T1000 (cell line): ENCODE measurements around the gene TBC1D22B.
"Not testable (repeated sequence)": the region's sequence is repeated elsewhere in the genome, so short reads cannot be mapped to it uniquely, and the experiment has no call there.

Experiments
- DNase-seq: peaks from one replicate; lab custom pipeline; 2025; ENCODE audit warnings: mixed read lengths; lab: John Stamatoyannopoulos, UW

The TBC1D22B gene

DNA sequence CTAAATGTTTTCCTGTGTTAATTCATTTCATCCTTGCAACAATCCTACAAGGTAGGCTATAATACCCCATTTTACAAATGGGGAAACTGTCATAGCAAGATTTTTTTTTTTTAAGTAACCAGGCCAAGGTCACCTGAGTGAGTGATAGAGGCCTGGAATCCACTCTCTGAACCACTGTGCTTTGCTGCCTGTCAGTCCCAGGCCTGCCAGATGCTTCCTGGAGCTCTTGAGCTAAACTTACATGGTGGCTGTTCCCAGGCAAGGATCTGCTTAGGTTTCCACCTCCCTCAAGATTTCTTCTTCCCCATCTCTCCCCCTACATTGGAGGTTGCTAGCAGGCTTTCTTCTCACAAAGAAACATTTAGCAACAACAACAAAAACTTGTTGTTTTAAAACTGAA, 63.5 kb downstream of the TBC1D22B start:
- no peak for DNase-seq

DNA sequence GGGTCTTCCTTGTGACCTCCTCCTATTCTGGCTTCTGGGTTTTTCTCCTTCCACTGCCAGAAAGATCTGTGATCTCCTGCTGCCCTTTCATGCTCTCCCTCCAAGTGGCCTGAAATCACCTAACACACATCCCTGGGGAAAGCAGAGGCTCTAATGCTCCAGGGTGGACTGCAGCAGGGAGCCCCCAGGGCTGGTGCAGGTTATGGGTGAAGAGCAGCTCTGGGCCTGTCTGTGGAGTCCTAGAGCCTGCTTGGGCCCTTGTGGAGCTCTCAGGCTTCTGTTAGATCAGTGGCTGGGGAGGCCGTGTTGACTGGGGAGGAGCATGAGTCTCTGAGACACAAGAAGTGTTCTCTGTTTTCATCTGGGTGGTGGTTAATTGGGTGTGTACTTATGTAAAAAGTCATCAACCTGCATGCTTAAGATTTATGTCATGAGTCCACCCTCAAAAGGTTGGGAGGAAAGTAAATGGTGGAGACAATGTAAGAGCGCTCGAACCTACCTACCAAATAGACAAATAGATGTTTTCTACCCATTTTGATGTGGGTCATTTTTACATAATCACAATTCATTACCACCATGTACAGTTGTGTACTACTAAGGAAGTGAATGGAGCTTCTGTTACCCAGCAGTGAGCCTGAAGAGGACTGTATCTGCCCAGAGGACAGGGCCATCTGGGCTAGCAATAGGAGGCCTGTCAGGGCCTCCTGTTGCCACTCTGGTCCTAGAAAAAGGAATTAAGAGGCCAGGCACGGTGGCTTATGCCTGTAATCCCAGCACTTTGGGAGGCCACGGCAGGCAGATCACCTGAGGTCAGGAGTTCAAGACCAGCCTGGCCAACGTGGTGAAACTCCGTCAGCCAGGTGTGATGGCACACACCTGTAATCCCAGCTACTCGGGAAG, 64.2 kb downstream of the TBC1D22B start:
- no peak for DNase-seq

DNA sequence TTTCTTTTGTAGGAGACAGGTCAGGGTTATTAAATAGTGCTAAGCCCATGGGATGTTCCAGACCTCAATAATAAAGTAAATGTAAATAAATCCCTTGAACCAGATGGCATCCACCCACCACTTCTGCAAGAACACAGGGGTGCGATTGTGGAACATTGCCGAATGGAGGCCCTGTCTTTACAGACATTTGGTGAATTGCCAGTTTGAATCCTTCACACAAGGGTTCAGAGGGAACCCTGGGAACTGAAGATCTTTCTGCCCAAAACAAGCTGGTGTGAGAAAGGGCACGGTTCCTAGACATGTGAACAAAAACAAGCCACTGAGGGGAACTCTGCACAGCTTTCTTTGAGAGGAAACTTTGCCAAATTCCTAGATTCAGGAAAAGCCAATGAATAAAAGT, 66.0 kb downstream of the TBC1D22B start:
- DNase-seq = no peak

DNA sequence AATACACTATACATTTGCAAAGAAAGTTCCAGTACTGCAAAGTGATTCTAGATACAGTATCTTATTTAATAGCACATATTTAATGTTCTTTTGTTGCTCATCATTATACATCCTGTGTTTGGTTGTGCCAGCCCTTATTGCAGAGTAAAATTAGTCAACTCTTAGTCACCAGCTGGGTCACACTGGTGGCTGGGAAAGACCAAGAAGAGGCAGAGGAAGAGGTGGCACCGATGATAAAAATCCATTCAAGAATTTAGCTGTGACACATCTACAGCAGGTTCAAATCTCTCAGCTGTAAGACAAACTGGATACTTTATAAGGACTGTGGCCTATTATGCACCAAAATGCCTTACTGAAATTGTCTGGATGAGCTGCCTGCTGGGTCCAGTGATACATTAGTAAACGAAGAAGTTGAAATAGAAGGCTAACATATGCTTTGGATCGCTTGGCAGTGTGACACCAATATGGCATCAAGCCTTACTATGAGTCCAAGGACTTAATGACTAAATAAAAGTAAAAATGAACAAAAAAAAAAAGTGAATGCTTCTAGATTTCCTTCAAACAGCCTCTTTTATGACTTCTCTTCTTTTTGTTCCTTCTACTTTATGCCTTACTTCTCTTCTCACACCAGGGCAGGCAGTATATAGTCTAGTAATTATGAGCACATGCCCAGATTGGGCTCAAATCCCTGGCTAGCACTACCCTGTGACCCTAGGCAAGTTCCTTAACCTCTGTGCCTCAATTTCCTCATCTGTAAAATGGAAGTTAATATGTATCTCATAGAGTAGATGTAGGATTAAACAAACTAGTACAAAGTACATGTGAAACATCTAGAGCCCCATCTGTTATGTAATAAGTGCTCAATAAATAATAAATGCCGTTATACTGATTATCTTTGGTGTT, 66.8 kb downstream of the TBC1D22B start:
- peak; percentile 26 for DNase-seq

DNA sequence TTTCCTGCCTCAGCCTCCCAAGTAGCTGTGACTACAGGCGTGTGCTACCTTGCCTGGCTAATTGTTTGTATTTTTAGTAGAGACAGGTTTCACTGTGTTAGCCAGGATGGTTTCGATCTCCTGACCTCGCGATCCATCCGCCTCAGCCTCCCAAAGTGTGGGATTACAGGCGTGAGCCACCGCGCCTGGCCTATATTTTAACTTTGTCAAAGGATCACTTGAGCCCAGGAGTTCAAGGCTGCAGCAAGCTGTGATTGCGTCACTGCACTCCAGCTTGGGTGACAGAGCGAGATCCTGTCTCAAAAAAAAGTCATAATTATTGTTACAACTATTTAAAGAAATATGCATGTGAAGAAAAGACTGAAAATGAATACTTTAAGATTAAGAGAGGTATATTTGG, 72.8 kb downstream of the TBC1D22B start:
- not testable (repeated sequence) for DNase-seq

DNA sequence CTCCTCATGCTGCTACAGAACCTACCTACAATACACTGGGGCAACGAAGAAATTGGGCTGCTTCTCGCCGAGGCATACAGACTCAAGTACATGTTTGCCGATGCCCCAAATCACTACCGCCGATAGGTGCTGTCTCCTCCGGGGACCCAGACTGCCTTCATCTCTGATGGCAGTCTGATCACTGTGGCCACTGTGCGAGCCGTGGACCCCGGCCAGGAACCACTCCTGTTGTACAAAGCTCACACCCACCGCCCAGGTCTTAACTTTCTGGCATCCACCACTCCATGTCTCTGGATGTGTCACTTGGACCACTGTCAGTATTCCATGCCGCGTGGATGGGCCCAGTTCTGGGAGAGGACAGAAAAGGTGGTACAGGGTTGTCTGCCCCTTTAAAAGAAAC, 73.5 kb downstream of the TBC1D22B start:
- no peak for DNase-seq

DNA sequence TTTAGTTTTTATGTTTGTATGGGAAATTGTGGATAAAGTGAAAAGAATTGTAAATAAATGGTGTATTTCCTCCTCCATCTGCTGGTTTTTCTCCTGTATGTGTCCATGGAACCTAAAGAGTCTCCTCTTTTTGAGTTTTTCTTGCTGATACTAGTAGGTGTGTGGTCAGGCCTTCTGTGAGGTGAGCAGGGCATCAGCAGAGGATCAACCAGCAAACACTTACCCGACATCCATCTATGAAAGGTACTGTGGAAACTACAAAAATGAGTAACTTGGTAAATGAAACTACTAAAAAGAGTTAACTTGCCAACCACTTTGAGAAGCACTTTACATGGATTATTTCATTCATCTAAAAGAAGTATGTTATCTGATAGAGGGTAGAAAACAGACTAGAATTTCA, 75.3 kb downstream of the TBC1D22B start:
- DNase-seq = no peak

DNA sequence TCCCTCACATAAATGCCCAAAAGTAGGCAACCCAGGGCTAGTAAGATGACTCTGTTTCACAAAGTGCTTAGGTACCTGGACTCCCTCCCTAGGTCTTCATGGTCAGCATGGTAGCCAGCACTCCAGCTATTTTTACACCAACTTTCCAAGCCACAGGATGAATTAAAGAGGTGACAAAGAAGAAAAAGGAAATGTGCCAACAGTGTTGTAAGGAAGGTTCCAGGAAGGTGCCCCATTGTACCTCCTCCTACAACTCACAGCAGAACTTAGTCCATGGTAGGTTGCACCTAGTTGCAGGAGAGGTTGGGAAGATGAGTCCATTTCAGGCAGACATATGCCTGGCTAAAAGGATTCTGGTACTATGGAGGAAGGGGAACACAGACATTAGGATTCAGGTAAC, 76.5 kb downstream of the TBC1D22B start:
- DNase-seq = no peak

DNA sequence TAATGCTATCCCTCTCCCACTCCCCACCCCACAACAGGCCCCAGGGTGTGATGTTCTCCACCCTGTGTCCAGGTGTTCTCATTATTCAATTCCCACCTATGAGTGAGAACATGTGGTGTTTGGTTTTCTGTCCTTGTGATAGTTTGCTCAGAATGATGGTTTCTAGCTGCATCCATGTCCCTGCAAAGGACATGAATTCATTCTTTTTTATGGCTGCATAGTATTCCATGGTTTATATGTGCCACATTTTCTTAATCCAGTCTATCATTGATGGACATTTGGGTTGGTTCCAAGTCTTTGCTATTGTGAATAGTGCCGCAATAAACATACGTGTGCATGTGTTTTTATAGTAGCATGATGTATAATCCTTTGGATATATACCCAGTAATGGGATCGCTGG, 80.7 kb downstream of the TBC1D22B start:
- DNase-seq = not testable (repeated sequence)

DNA sequence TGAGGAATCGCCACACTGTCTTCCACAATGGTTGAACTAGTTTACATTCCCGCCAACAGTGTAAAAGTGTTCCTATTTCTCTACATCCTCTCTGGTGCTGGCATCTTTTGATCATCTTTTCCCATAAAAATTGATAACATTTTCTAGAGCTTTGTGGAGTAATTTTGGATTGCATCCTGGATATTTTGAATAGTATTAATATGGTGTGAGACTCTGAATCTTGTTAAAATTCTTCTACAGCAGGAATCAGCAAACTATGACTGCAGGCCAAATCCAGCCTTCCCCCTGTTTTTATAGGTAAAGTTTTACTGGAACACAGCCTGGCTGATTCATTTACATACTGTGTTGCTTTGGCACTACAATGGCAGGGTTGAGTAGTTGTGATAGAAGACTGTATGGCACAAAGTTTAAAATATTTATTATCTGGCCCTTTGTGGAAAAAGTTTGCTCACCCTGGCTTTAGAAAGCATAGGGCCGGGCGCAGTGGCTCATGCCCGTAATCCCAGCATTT, 81.2 kb downstream of the TBC1D22B start:
- DNase-seq = no peak

DNA sequence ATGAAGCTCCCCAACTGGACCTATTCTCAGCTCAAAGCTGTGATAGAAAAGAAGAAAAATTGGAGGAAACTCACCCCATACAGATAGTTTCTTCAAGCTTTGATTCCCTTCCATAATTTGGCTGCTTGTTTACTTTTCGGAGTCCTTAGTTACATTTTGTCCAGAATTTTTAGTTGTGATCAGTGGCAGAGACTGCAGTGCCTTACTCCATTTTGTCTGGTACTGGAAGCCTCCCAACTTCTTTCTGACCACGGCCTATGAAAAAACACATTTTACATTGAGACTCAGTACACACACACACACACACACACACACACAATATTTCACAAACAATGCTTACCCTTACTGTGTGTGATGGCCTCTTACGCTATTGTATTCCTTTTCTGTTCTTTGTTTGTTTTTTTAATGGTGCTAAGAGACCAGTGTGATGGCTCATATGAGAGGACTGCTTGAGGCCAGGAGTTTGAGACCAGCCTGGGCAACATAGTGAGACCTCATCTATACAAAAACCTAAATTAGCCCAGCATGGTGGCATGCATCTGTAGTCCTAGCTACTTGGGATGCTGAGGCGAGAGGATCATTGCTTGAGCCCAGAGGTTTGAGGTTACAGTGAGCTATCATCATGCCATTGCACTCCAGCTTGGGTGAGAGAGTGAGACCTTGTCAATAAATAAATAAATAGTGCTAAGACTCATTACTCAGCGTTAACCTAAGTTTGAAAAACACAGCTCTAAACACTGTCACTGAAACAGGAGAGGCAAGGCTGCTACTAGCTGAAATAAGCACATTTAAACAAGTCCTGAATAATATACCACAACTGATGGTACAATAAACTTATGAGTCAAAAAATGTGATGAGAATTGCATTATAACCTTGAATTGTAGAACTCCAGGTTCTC, 82.4 kb downstream of the TBC1D22B start:
- no peak for DNase-seq

DNA sequence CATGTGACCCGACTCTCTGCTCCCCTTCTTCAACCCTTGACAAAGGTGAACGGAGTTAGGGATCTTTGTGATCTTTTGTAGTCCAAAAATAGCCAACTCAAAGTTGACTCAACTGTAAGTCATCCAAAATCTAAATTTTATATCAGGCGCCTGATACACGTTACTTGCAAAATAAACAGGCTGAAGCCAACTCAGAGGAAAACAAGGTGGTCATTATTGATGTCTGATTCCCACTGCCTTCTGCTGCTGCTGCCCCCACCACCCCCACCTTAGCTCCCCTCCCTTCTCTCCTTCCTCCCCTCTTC, 83.0 kb downstream of the TBC1D22B start:
- no peak for DNase-seq

DNA sequence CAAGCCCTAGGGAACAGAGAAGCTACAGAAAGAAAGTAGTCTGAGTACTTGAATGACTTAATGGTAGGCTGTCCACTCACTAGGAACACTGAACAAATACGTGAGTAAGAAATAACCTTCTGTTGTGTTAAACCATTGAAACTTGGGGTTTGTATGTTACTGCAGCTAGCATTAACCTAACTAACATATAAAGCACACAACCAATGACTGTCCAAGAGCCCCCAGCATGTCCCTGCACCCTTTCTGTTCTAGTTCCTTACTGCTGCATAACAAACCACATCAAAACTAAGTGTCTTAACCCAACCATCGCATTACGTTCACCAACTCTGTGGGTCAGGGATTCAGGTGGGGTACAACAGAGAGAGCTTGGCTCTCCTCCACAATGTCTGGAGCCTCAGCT, 85.7 kb downstream of the TBC1D22B start:
- DNase-seq = no peak

DNA sequence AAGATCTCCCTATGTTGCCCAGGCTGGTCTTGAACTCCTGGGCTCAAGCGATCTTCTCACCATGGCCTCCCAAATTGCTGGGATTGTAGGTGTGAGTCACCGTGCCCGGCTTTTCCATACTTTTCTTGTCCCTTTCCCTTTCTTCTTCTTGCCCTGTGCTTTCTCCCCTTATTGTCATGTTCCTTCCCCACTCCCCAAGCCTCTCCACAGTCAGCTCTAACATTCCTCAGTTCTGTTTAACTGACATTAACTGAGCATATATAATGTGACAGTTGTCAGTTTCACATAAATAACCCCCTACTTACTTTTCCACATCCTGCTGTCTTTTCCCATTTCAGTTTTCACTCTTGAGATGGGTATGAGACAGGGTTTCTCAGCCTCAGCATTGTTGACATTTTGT, 86.7 kb downstream of the TBC1D22B start:
- DNase-seq = no peak

DNA sequence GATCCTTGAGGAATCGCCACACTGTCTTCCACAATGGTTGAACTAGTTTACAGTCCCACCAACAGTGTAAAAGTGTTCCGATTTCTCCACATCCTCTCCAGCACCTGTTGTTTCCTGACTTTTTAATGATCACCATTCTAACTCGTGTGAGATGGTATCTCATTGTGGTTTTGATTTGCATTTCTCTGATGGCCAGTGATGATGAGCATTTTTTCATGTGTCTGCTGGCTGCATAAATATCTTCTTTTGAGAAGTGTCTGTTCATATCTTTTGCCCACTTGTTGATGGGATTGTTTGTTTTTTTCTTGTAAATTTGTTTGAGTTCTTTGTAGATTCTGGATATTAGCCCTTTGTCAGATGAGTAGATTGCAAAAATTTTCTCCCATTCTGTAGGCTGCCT, 88.2 kb downstream of the TBC1D22B start:
- DNase-seq = not testable (repeated sequence)

DNA sequence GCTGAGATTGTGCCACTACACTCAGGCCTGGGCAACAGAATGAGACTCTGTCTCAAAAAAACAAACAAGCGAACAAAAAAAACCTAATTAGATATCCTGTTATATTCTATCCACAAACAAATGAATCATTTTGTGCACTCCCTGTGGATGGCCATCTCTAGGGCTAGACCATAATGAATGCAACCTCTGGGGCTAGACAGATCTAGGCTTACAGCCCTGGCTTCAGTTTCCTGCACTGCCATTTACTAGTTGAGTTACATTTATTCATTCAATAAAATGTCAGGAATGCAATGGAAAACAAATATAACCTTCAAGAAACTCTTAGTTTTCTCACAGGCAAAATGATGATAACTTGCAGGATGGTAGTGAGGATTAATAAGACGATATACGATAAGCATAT, 89.6 kb downstream of the TBC1D22B start:
- DNase-seq = no peak

DNA sequence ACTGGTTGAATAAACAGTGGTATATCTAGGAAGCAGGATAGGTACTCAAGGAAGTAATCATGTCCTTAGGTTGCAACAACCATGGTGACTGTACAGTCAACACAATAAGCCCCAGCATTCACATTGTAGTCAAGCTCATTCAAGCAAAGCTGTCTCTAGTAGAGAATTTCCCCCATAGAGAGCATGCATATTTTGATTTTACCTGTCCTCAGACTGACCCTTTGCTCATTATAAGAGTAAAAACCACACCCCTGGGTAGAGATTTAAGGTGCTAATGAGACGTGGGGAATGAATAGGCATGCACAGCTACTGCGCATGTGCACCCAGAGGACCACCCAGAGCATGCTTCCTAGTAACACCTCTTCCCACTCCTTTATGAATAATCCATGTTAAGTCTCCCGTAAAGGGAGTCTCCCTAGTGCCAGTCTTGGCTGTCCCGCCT, 90.1 kb downstream of the TBC1D22B start:
- DNase-seq = no peak

DNA sequence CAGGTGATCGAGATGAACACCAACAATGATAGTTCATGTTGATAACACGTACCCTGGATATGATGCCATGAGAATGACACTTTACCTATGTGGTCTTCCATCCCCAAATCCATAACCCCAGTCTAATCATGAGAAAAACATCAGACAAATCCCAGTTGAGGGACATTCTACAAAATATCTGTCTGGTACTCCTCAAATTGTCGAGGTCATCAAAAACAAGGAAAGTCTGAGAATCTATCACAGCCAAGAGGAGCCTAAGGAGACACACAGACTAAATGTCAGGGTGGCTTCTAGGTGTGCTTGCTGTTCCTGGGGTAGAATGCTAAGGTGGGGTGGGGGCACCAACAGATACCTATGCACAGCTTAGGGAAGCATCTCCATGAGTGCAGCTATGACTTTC, 93.5 kb downstream of the TBC1D22B start:
- no peak for DNase-seq

DNA sequence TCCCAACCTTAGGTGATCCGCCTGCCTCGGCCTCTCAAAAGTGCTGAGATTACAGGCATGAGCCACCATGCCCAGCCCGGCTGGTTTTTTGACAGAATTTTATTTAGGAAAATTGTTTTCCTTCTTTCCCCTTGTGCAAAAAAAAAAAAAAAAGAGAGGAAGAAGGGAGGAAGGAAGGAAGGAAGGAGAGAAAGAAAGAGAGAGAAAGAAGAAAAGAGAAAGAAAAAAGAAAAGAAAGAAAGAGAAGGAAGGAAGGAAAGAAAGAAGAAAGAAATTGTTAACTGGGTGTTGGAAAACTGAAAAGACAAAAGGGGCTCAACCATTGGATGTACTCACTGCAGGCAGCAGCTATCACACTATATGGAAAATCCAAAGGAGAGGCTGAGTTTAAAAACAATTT, 94.8 kb downstream of the TBC1D22B start:
- no peak for DNase-seq

DNA sequence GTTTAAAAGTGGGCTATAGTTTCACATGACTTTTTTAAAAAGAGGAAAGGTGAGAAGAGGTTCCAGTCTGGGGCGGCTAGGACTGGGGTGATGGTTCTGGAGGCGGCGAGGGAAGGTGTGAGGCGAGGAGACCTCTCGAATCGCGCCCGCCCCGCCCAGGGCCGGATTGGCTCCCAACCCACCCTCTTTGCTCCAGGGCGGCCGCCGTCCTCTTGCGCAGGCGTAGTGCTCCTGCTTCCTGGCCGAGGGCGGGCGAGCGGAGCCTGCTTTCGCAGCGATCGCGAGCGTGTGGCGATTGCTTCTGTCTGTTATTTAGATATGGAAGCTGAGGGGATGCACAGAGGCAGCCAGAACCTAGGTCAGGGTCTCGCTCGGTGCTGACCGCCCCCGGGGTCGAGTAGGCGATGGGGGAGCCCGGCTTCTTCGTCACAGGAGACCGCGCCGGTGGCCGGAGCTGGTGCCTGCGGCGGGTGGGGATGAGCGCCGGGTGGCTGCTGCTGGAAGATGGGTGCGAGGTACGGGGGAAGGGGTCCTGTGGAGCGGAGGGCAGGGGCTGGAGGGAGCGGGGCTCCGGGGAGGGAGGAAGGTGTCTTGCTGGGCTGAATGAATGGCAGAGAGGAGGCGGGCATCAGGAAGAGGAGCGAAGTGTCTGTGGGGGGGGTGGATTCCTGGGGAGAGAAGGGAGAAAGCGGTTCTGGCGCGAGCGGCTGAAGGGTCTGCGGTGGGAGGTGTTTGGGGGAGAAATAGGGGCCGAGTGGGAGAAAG, 96.4 kb downstream of the TBC1D22B start, which contains the start of gene RNF8:
Gene RNF8, plus strand, starts transcription at position 223 of the 765 bp plus-strand sequence. Its CDS starts 182 bp downstream, at position 405.
- DNase-seq = peak; percentile 83
